Vagina (tissue), 2 donors: Measurements from ENCODE around the gene PAPOLB.

Experiments used
- POLR2A ChIP-seq, 2 donors: fragments of 450-650 bp; IDR thresholded peaks; one replicate each; pipeline ENCODE4 v1.6.1; 2017; ENCODE audit warnings: antibody characterized with exemption in 2 of 2, mild to moderate bottlenecking in 2 of 2, moderate library complexity in 2 of 2
- TF ChIP-seq, protein P1 (sequence below), 3 experiments: fragments of 450-650 bp in 2 of 3; fragments of 200-600 bp in 1 of 3; sonication (generic) in 1 of 3; IDR thresholded peaks; one replicate each; pipeline ENCODE4 v1.5.1; 2017 to 2019; ENCODE audit warnings: antibody characterized with exemption in 3 of 3, mild to moderate bottlenecking in 2 of 3, moderate library complexity in 2 of 3

DNA sequence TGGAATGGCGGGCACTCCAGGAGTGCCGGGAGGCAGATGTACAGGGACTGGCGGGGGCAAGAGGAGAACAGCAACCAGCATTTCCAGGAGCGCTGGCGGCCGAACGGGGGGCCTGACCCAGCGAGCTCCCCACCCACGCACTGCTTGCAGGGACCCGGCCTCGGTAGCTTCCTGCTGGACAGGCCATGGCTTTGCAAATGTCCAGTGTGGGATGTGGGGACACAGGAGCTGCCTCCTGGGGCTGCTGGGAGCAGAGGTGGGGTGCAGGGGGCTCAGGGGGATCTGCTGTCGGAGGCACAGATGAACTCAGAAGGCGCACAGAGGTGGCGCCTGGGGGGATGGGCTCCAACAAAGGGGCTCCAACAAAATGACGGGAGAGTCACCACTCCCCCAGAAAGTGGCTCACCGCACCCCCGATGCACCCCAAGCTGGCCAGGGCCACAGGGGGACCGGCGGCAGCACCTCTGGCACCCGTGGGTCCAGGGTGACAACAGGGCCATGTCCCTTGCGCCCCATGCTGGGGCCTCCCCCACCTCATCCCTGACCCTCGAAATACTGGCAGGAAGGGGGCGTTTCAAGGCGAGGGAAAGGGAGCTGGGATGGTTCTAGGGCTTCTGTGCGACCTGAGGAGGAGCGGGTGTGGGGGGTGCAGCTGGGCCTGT, 45.3 kb downstream of the PAPOLB start:
- no peak for TF ChIP-seq POLR2A (IDR thresholded peaks at IDR 0.05)
- TF ChIP-seq, protein P1, sequence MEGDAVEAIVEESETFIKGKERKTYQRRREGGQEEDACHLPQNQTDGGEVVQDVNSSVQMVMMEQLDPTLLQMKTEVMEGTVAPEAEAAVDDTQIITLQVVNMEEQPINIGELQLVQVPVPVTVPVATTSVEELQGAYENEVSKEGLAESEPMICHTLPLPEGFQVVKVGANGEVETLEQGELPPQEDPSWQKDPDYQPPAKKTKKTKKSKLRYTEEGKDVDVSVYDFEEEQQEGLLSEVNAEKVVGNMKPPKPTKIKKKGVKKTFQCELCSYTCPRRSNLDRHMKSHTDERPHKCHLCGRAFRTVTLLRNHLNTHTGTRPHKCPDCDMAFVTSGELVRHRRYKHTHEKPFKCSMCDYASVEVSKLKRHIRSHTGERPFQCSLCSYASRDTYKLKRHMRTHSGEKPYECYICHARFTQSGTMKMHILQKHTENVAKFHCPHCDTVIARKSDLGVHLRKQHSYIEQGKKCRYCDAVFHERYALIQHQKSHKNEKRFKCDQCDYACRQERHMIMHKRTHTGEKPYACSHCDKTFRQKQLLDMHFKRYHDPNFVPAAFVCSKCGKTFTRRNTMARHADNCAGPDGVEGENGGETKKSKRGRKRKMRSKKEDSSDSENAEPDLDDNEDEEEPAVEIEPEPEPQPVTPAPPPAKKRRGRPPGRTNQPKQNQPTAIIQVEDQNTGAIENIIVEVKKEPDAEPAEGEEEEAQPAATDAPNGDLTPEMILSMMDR (IDR thresholded peaks at IDR 0.05): no peak
